Hepatocyte (in vitro differentiated cells): ENCODE measurements around the gene LRRC71.

Experiments used
- CTCF ChIP-seq: fragments of 200-600 bp; sonication (generic); IDR thresholded peaks from 2 replicates; pipeline ENCODE4 v1.5.1; 2016; ENCODE audit warnings: antibody characterized with exemption, mild to moderate bottlenecking; ENCODE audit not compliant: poor library complexity
- EZH2phosphoT487 ChIP-seq: fragments of 200-600 bp; sonication (generic); IDR thresholded peaks from one replicate; pipeline ENCODE4 v1.6.1; 2018; ENCODE audit warnings: antibody characterized with exemption, mild to moderate bottlenecking, low read depth, moderate library complexity; ENCODE audit not compliant: unreplicated experiment, severe bottlenecking

GRCh38 chr1:156893048-156893953 is 27.1 kb upstream of the LRRC71 start, which contains the start of gene PEAR1:
- TF ChIP-seq CTCF (peak; percentile 7), EZH2phosphoT487 (no peak)
